Vein endothelial cell (primary cell): ENCODE data around the gene SLCO1B3. TPM values are rescaled to one million over a fixed set of nuclear protein-coding genes. Genes with fewer than 3 reads are reported as not detected.

Experiments used
- small RNA-seq: library from RNA; depleted of rRNA; stranded (forward); fragments of <200 nt; gene quantifications from one replicate; pipeline ENCODE3, GENCODE V24; 2012
- total RNA-seq: library from RNA; depleted of rRNA; stranded (reverse); fragments of >200 nt; gene quantifications from 2 replicates; pipeline ENCODE4 v1.2.3, GENCODE V29; 2012

Gene SLCO1B3
- not detected in 2 replicates for total RNA-seq

DNA sequence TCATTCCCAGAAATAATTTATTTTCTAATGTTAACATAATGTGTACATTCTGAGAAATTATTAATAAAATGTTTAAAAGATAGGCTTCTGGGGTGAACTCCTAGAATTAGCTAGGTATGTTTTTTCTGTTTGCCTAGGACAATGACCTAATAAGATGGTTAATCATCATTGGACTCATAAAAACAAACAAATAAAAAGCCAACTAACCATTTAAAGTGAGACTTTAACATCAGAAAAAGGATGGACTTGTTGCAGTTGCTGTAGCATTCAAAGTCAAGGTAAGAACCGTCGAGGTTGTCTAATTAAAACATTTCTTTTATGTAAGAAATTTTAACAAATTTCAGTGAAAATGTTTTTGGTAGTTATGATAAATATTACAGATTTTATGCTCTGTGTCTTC is at the start of gene SLCO1B3:
SLCO1B3 (plus strand) TSS at position 219 of the 400 bp plus-strand sequence. CDS start 5,034 bp downstream, outside the sequence.

Small RNA genes lying within 50 kb of the gene (small RNA-seq; reads per million reads assigned to genes)
- gene AC011604.1: not detected

Other genes with a start within 250 kb of the SLCO1B3 start
- gene SLCO1C1, start 115.4 kb upstream of the SLCO1B3 start, total RNA-seq: 0.57 and 0.98 TPM in 2 replicates